HG02571 (cell line): ENCODE data around the gene EIF2B1.

Experiments
- ATAC-seq: cut with Tn5 transposase; IDR thresholded peaks from one replicate; pipeline ENCODE4 v1.9.1; 2021; ENCODE audit warnings: mild to moderate bottlenecking, moderate library complexity; ENCODE audit not compliant: unreplicated experiment

The EIF2B1 gene

GRCh38 chr12:123633379-123634141, at the start of gene EIF2B1, which contains the start of gene GTF2H3:
Gene EIF2B1 (minus strand): TSS chr12:123633686. CDS start chr12:123633557, 129 bp downstream.
Gene GTF2H3 (plus strand): TSS chr12:123633829. CDS start chr12:123633860, 31 bp downstream.
- ATAC-seq = peak; percentile 95

GRCh38 chr12:123681605-123682004, 48.1 kb upstream of the EIF2B1 start:
- ATAC-seq = no peak

- no peak for ATAC-seq
Observed at GRCh38 chr12:123678981-123679380, 45.5 kb upstream of the EIF2B1 start.

- no peak for ATAC-seq
Observed at GRCh38 chr12:123676616-123677320, 43.3 kb upstream of the EIF2B1 start.

- ATAC-seq = no peak
Observed at GRCh38 chr12:123675436-123675835, 42.0 kb upstream of the EIF2B1 start.

GRCh38 chr12:123671876-123672275, 38.4 kb upstream of the EIF2B1 start:
- no peak for ATAC-seq

GRCh38 chr12:123670882-123671728, 37.6 kb upstream of the EIF2B1 start, which contains the start of gene TCTN2:
Gene TCTN2 (plus strand): TSS chr12:123671113. CDS start chr12:123671241, 128 bp downstream.
- peak; percentile 99 for ATAC-seq

- no peak for ATAC-seq
Observed at GRCh38 chr12:123667771-123668170, 34.3 kb upstream of the EIF2B1 start.

GRCh38 chr12:123659996-123660727, 26.7 kb upstream of the EIF2B1 start:
- ATAC-seq = no peak

GRCh38 chr12:123657211-123657610, 23.7 kb upstream of the EIF2B1 start:
- ATAC-seq = no peak

GRCh38 chr12:123656392-123656791, 22.9 kb upstream of the EIF2B1 start:
- no peak for ATAC-seq

GRCh38 chr12:123655420-123655819, 21.9 kb upstream of the EIF2B1 start:
- ATAC-seq = peak; percentile 88

- ATAC-seq = no peak
Observed at GRCh38 chr12:123654129-123654701, 20.7 kb upstream of the EIF2B1 start.

- no peak for ATAC-seq
Observed at GRCh38 chr12:123648401-123648800, 14.9 kb upstream of the EIF2B1 start.

GRCh38 chr12:123645878-123646277, 12.4 kb upstream of the EIF2B1 start:
- no peak for ATAC-seq

- no peak for ATAC-seq
Observed at GRCh38 chr12:123645380-123645779, 11.9 kb upstream of the EIF2B1 start.

GRCh38 chr12:123643911-123644310, 10.4 kb upstream of the EIF2B1 start:
- ATAC-seq = no peak

GRCh38 chr12:123634142-123634561, 666 bp upstream of the EIF2B1 start:
- ATAC-seq = no peak

- no peak for ATAC-seq
Observed at GRCh38 chr12:123621619-123622530, 11.6 kb downstream of the EIF2B1 start.
